ENCODE results near the gene PSMG4.

DNA sequence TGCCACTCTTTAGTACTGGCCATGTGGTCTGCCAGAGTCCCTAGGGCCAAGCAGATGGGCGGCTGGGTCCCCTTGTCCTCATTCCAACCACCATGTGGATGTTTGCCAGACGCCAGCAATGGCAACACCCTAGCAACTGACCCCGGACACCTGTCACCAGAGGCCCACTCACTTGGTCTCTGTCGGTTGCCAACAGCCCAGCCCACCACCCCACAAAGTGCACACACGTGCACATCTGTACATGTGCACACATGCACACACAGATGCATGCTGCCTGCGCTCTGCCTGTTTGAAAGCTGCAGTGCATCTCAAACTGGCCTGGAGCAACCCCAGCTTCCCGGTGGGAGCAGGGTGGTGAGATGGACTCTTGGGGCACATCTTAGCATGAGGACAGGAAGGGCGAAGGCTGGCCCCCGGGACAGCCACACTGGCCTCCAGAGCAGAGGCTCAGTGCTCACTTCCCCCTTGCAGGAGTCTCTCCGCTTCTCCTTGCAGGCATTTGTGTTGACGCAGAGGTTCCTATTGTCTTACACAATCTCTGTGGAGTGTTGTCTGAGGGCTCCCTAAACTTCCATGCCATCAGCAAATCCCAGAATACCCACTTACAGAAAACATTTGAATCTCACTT lies 54.0 kb downstream of the PSMG4 start:
- TF ChIP-seq, protein P1, sequence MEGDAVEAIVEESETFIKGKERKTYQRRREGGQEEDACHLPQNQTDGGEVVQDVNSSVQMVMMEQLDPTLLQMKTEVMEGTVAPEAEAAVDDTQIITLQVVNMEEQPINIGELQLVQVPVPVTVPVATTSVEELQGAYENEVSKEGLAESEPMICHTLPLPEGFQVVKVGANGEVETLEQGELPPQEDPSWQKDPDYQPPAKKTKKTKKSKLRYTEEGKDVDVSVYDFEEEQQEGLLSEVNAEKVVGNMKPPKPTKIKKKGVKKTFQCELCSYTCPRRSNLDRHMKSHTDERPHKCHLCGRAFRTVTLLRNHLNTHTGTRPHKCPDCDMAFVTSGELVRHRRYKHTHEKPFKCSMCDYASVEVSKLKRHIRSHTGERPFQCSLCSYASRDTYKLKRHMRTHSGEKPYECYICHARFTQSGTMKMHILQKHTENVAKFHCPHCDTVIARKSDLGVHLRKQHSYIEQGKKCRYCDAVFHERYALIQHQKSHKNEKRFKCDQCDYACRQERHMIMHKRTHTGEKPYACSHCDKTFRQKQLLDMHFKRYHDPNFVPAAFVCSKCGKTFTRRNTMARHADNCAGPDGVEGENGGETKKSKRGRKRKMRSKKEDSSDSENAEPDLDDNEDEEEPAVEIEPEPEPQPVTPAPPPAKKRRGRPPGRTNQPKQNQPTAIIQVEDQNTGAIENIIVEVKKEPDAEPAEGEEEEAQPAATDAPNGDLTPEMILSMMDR (IDR thresholded peaks at IDR 0.05), result no peak
- TF ChIP-seq POLR2A (IDR thresholded peaks at IDR 0.05) (no peak), POLR2AphosphoS5 (IDR thresholded peaks at IDR 0.05) (no peak)

Data from transverse colon (tissue), 4 donors.